ENCODE data around the gene ATP6V0A4.

- TF ChIP-seq CTCF (IDR thresholded peaks at IDR 0.05) (no peak), POLR2A (IDR thresholded peaks at IDR 0.05) (no peak)
These were observed 51.9 kb downstream of the ATP6V0A4 start for GRCh38 chr7:138746073-138746472.
